Liver (tissue), 9 donors: ENCODE measurements around the gene MOCS2. TPM values are rescaled to one million over a fixed set of nuclear protein-coding genes. Genes with fewer than 3 reads are reported as not detected.

Experiments
- DNase-seq: peaks from one replicate; pipeline ENCODE4 v3.0.0-alpha.2; 2017; ENCODE audit warnings: low spot score
- H3K27ac ChIP-seq, 2 donors: one replicate each; pipeline ENCODE4 v1.7.0; 2013; ENCODE audit warnings: inconsistent platforms in 2 of 2, low read length in 2 of 2, control low read depth in 1 of 2, low read depth in 1 of 2, mild to moderate bottlenecking in 1 of 2
- H3K27me3 ChIP-seq, 4 donors: one replicate each; pipeline versions ENCODE4 v1.6.1 to v1.7.0; 2013; ENCODE audit warnings: low read length in 3 of 4, inconsistent platforms in 1 of 4, mild to moderate bottlenecking in 1 of 4, moderate library complexity in 1 of 4; ENCODE audit not compliant: control insufficient read depth in 4 of 4, insufficient read depth in 4 of 4
- H3K36me3 ChIP-seq, 4 donors: one replicate each; pipeline versions ENCODE4 v1.6.1 to v1.7.0; 2013; ENCODE audit warnings: low read length in 3 of 4, mild to moderate bottlenecking in 3 of 4, low read depth in 1 of 4, moderate library complexity in 1 of 4; ENCODE audit not compliant: control insufficient read depth in 4 of 4, insufficient read depth in 3 of 4
- H3K4me1 ChIP-seq, 4 donors: one replicate each; pipeline versions ENCODE4 v1.6.1 to v1.7.0; 2013; ENCODE audit warnings: low read length in 3 of 4, mild to moderate bottlenecking in 3 of 4, moderate library complexity in 1 of 4; ENCODE audit not compliant: control insufficient read depth in 4 of 4, insufficient read depth in 4 of 4
- H3K4me3 ChIP-seq, 3 donors: one replicate each; pipeline versions ENCODE4 v1.6.1 to v1.7.0; 2013; ENCODE audit warnings: low read length in 3 of 3, control low read depth in 1 of 3, low read depth in 1 of 3, mild to moderate bottlenecking in 1 of 3
- H3K9ac ChIP-seq, 2 donors: one replicate each; pipeline ENCODE4 v1.7.0; 2013; ENCODE audit warnings: low read length in 2 of 2, mild to moderate bottlenecking in 2 of 2, moderate library complexity in 2 of 2, control low read depth in 1 of 2, low read depth in 1 of 2
- H3K9me3 ChIP-seq, 4 donors: one replicate each; pipeline versions ENCODE4 v1.6.1 to v1.7.0; 2013; ENCODE audit warnings: low read length in 3 of 4; ENCODE audit not compliant: control insufficient read depth in 4 of 4
- EGR1 ChIP-seq, 2 donors: IDR thresholded peaks; 2 replicates each; pipeline ENCODE4 v1.6.1; 2016 to 2018; ENCODE audit warnings: antibody characterized with exemption in 2 of 2, low read depth in 2 of 2
- FOXA1 ChIP-seq: IDR thresholded peaks from 2 replicates; pipeline ENCODE4 v1.6.1; 2016; ENCODE audit warnings: antibody characterized with exemption
- FOXA2 ChIP-seq: IDR thresholded peaks from 2 replicates; pipeline ENCODE4 v1.6.1; 2016; ENCODE audit warnings: antibody characterized with exemption
- GABPA ChIP-seq, 2 donors: IDR thresholded peaks in 1 of 2; conservative IDR thresholded peaks in 1 of 2; 2 replicates each; pipeline ENCODE4 v1.6.1; 2016; ENCODE audit warnings: antibody characterized with exemption in 2 of 2, mild to moderate bottlenecking in 1 of 2, moderate library complexity in 1 of 2
- HNF4A ChIP-seq, 2 donors: conservative IDR thresholded peaks; 2 replicates each; pipeline ENCODE4 v1.6.1; 2016; ENCODE audit warnings: antibody characterized with exemption in 2 of 2, mild to moderate bottlenecking in 2 of 2
- HNF4G ChIP-seq: IDR thresholded peaks from 2 replicates; pipeline ENCODE4 v1.6.1; 2016; ENCODE audit warnings: antibody characterized with exemption
- JUND ChIP-seq, 2 donors: IDR thresholded peaks; 2 replicates each; pipeline ENCODE4 v1.6.1; 2016; ENCODE audit warnings: antibody characterized with exemption in 2 of 2
- NR2F2 ChIP-seq: IDR thresholded peaks from 2 replicates; pipeline ENCODE4 v1.6.1; 2016; ENCODE audit warnings: antibody characterized with exemption
- RAD21 ChIP-seq, 2 donors: IDR thresholded peaks; 2 replicates each; pipeline ENCODE4 v1.6.1; 2016; ENCODE audit warnings: antibody characterized with exemption in 2 of 2, mild to moderate bottlenecking in 2 of 2
- RXRA ChIP-seq, 2 donors: IDR thresholded peaks; 2 replicates each; pipeline ENCODE4 v1.6.1; 2017 to 2018; ENCODE audit warnings: antibody characterized with exemption in 2 of 2, mild to moderate bottlenecking in 1 of 2
- SP1 ChIP-seq: IDR thresholded peaks from 2 replicates; pipeline ENCODE4 v1.6.1; 2018; ENCODE audit warnings: antibody characterized with exemption, mild to moderate bottlenecking
- TAF1 ChIP-seq: conservative IDR thresholded peaks from 2 replicates; pipeline ENCODE4 v1.6.1; 2016; ENCODE audit warnings: antibody characterized with exemption, mild to moderate bottlenecking
- YY1 ChIP-seq: IDR thresholded peaks from 2 replicates; pipeline ENCODE4 v1.6.1; 2016; ENCODE audit warnings: antibody characterized with exemption, mild to moderate bottlenecking
- WGBS: extraction: QIAGEN DNeasy Blood & Tissue Kit; methylation state at CpG from one replicate; pipeline ENCODE4 v1.1.7; 2013; 5-methylcytosine and 5-hydroxymethylcytosine counted together
- polyA plus RNA-seq, 2 donors: library from polyadenylated mRNA; stranded (reverse) in 1 of 2; unstranded in 1 of 2; fragments of 200-250 nt in 1 of 2; fragments of >200 nt in 1 of 2; fragmentation: Nextera tagmentation in 1 of 2; extraction: Ambion mirVana in 1 of 2; gene quantifications; one replicate each; pipeline versions ENCODE4 v1.2.1 to v1.2.3, GENCODE V29; 2013 to 2015
- total RNA-seq, 2 donors: library from RNA; depleted of rRNA; stranded (reverse); fragments of >200 nt; gene quantifications; one replicate each; pipeline ENCODE4 v1.2.3, GENCODE V29; 2014
- TF ChIP-seq, protein P1 (sequence below): IDR thresholded peaks from 2 replicates; pipeline ENCODE4 v1.6.1; 2016; ENCODE audit warnings: antibody characterized with exemption
- TF ChIP-seq, protein P2 (sequence below): IDR thresholded peaks from 2 replicates; pipeline ENCODE4 v1.6.1; 2016; ENCODE audit warnings: antibody characterized with exemption
- TF ChIP-seq, protein P3 (sequence below): IDR thresholded peaks from 2 replicates; pipeline ENCODE4 v1.6.1; 2016; ENCODE audit warnings: antibody characterized with exemption
- donor health status: healthy.
- donor health status: healthy.
- donor health status: healthy.
- donor health status: healthy.
- donor health status: healthy.

Gene MOCS2
- total and polyA plus RNA-seq, 4 donors, result 13.2 to 58.5 (median 39.1) TPM

DNA sequence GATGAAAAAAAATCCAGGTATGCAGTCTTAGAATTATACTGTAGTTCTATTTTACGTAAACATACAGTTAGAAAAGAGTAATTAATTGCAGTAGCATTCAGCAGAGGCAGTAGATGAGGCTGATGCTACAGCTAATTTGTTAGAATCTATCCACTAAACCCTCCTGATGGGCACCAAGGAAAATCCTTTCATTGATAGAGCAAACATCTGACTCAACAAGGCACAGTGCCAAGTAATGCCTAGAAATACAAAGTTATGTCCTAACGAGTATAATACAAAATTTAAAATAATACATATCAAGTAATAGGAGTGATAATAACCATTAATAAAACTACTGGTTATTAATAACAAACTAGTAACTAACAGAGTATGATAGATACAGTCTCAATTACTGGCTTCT lies 9.0 kb downstream of the MOCS2 start:
- no peak for TF ChIP-seq FOXA1
- no peak for TF ChIP-seq RAD21 (IDR thresholded peaks at IDR 0.05)
- TF ChIP-seq NR2F2, result no peak
- TF ChIP-seq, protein P1, sequence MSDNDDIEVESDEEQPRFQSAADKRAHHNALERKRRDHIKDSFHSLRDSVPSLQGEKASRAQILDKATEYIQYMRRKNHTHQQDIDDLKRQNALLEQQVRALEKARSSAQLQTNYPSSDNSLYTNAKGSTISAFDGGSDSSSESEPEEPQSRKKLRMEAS, result no peak
- TF ChIP-seq, protein P2, sequence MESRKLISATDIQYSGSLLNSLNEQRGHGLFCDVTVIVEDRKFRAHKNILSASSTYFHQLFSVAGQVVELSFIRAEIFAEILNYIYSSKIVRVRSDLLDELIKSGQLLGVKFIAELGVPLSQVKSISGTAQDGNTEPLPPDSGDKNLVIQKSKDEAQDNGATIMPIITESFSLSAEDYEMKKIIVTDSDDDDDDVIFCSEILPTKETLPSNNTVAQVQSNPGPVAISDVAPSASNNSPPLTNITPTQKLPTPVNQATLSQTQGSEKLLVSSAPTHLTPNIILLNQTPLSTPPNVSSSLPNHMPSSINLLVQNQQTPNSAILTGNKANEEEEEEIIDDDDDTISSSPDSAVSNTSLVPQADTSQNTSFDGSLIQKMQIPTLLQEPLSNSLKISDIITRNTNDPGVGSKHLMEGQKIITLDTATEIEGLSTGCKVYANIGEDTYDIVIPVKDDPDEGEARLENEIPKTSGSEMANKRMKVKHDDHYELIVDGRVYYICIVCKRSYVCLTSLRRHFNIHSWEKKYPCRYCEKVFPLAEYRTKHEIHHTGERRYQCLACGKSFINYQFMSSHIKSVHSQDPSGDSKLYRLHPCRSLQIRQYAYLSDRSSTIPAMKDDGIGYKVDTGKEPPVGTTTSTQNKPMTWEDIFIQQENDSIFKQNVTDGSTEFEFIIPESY, result no peak
- TF ChIP-seq EGR1 (IDR thresholded peaks at IDR 0.05; ENCODE audit: low read depth in 2 of 2), result no peak
- no peak for TF ChIP-seq YY1
- no peak for TF ChIP-seq SP1
- no peak for TF ChIP-seq HNF4G
- no peak for TF ChIP-seq TAF1
- TF ChIP-seq JUND (IDR thresholded peaks at IDR 0.05), result no peak
- no peak for TF ChIP-seq FOXA2
- TF ChIP-seq, protein P3, sequence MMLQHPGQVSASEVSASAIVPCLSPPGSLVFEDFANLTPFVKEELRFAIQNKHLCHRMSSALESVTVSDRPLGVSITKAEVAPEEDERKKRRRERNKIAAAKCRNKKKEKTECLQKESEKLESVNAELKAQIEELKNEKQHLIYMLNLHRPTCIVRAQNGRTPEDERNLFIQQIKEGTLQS, result no peak
- no peak for TF ChIP-seq GABPA (IDR thresholded peaks at IDR 0.05 in 1 of 2, conservative IDR thresholded peaks at IDR 0.05 in 1 of 2)
- Histone ChIP-seq H3K27ac (no peak overlapping the region), H3K9ac (no peak overlapping the region), H3K4me3 (no peak overlapping the region), H3K27me3 (no peaks in the 10 kb centered on the region), H3K36me3 (peaks cover 6 to 45% (median 35%) of the 10 kb centered on the region in 4 donors), H3K4me1 (no peaks in the 10 kb centered on the region), H3K9me3 (no peaks in the 10 kb centered on the region)
- WGBS, result 83% methylated on average over 2 of the region's 2 CpGs
- DNase-seq, result no peak

DNA sequence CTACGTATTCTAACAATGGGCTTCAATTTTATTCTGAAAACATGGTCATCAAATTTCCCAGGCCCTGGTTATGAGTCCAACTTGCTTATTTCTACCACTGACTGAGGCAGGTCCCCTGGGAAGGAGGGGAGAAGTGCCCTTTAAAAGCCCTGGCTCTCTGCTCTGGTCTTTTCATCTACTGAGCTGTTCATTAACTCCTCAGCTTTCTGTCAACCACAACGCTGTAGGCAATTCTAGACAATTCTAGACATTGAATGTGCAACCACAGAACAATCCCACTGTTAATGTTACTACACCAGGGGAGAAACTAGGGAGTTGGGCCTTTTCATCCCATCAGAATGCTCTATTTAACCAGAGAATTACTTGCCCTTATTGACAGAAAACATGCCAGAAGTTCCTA lies 10.0 kb downstream of the MOCS2 start:
- no peak overlapping the region for H3K4me3 ChIP-seq
- TF ChIP-seq RXRA (IDR thresholded peaks at IDR 0.05) (no peak), HNF4A (conservative IDR thresholded peaks at IDR 0.05) (no peak), FOXA2 (no peak), FOXA1 (no peak), GABPA (IDR thresholded peaks at IDR 0.05 in 1 of 2, conservative IDR thresholded peaks at IDR 0.05 in 1 of 2) (no peak), SP1 (no peak), YY1 (no peak), JUND (IDR thresholded peaks at IDR 0.05) (no peak), HNF4G (no peak)
- TF ChIP-seq, protein P2, result no peak
- TF ChIP-seq, protein P3, result no peak
- TF ChIP-seq, protein P1, result no peak
- H3K27me3 ChIP-seq, result no peaks in the 10 kb centered on the region
- 72% methylated on average over 2 of the region's 2 CpGs for WGBS
- H3K27ac ChIP-seq, result no peak overlapping the region
- H3K4me1 ChIP-seq, result no peaks in the 10 kb centered on the region
- H3K9me3 ChIP-seq, result no peaks in the 10 kb centered on the region
- no peak overlapping the region for H3K9ac ChIP-seq
- peaks cover 6 to 47% (median 35%) of the 10 kb centered on the region in 4 donors for H3K36me3 ChIP-seq
- DNase-seq, result no peak
